ENCODE results near the gene ATP8A2. TPM values are rescaled to one million over a fixed set of nuclear protein-coding genes. Genes with fewer than 3 reads are reported as not detected.
"Not testable (repeated sequence)": the region's sequence is repeated elsewhere in the genome, so short reads cannot be mapped to it uniquely, and the experiment has no call there.

Gene ATP8A2
- total and polyA plus RNA-seq, 10 of the 15 experiments (the other 5 are each of a cell fraction or from before 2014, with no cell fraction given): 0.01 to 0.04 (median 0.04) TPM; not detected in 7

DNA sequence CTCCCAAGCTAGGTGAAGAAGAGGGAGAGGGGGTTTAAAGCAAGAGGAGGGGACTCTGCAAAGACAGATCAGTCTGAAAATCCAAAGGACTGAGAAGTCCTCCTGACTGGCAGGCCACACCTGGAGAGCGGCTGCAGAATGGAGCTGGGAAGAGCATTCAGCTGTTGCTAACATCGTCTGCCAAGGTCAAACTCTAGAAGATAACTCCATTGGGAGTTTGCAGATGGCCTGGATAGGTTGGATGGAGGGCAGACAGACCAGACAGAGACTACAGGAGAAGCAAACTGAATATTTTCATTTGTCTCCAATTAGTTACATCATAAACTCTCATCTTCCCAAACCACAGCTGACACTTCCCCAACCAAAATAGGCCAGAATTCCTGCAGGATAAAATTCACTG is 699.9 kb downstream of the ATP8A2 start (continued):
- TF ChIP-seq BCLAF1 (IDR thresholded peaks at IDR 0.05): no peak

DNA sequence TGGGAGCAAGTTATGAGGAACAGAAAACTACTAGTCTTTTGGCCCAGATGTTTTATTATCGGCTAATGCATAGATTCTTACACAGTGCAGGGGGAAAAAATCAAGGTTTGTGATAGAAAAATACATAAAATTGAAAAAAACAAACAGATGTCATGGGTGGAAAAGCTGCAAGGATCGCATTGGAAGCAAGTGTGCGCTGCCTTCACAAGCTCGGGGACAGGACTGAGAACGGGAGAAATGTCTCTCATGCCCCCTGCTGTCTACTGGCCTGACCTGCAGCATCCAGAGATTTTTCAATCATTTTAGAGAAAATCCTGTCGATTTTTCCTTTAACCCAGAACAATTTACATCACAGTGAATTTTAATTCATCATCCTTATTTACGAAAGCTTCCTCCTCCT is 700.6 kb downstream of the ATP8A2 start:
- RAD21 ChIA-PET (ENCODE audit: unreplicated experiment); H3K4me1 ChIP-seq (ENCODE audit: control insufficient read depth, insufficient read depth, low read length); H3K4me2 ChIP-seq (ENCODE audit: control insufficient read depth, insufficient read depth); H3K79me2 ChIP-seq (ENCODE audit: control insufficient read depth, insufficient read depth, low read length); H3K9ac ChIP-seq (ENCODE audit: control insufficient read depth, insufficient read depth, low read length); H3K27me3 ChIP-seq (replicated peaks in 1 of 2; ENCODE audit: control insufficient read depth in 2 of 2, insufficient read depth in 2 of 2, low read length in 1 of 2); H3K27ac ChIP-seq (ENCODE audit: control insufficient read depth, insufficient read depth); BruUV-seq (replicated peaks); H2AFZ ChIP-seq (ENCODE audit: control insufficient read depth, low read depth, low read length); H3K4me3 ChIP-seq; H3K36me3 ChIP-seq (ENCODE audit: control insufficient read depth in 2 of 2, insufficient read depth in 2 of 2, low read length in 1 of 2); intact Hi-C loops (cut with micrococcal nuclease; ENCODE audit: unreplicated experiment); H4K20me1 ChIP-seq (ENCODE audit: control insufficient read depth, insufficient read depth); in situ Hi-C loops (cut with MboI); POLR2A ChIA-PET; H3K9me3 ChIP-seq (replicated peaks; ENCODE audit: control insufficient read depth, insufficient read depth, low read length); DNase-seq (ENCODE audit: low read depth, low spot score): not testable (repeated sequence)
- peak; percentile 96 for FAIRE-seq
- 6% methylated on average over 5 of the region's 7 CpGs for WGBS (ENCODE audit: insufficient coverage, insufficient replicate concordance, low lambda C conversion rate, missing lambda C conversion rate)
- peak; percentile 79 for ATAC-seq
- CTCF ChIA-PET: interaction anchor here (1.4 kb wide), 1 partner anchor 495 kb away, joined by 3 read pairs; no protein-coding TSS in a partner anchor
- SMC1A ChIA-PET (ENCODE audit: uncharacterized antibody, unreplicated experiment): interaction anchor here (1.1 kb wide), 1 partner anchor 498 kb away, joined by 3 read pairs; no protein-coding TSS in a partner anchor

DNA sequence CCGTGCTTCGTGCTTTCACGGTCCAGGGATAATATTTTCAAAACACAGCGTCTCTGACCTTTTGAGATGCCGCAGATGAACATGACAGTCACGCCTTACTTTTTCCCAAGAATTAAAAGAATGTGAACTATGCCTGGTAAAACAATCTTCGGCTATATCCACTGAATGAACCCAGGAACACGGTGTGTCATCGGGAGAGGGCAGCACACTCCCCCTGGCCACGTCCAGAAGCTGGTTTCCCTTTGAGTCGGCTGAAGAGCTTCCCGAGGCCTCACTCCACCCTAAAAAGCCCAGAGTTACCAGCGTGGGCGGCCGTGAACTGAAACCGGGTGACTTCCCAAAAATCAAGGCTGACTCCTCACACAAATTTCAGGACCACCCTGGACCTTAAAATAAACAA is 702.9 kb downstream of the ATP8A2 start:
- FAIRE-seq (no peak), DNase-seq (ENCODE audit: low read depth, low spot score) (no peak), ATAC-seq (no peak)
- Histone ChIP-seq H4K20me1 (ENCODE audit: control insufficient read depth, insufficient read depth) (no peaks in the 10 kb centered on the region), H3K4me2 (ENCODE audit: control insufficient read depth, insufficient read depth) (no peak overlapping the region), H3K4me3 (no peak overlapping the region), H3K27me3 (replicated peaks in 1 of 2; ENCODE audit: control insufficient read depth in 2 of 2, insufficient read depth in 2 of 2, low read length in 1 of 2) (0 out of 4 replicates have a peak, but pooled peaks cover 0 to 2% of the 10 kb centered on the region in 2 experiments), H3K9me3 (replicated peaks; ENCODE audit: control insufficient read depth, insufficient read depth, low read length) (no peaks in the 10 kb centered on the region), H2AFZ (ENCODE audit: control insufficient read depth, low read depth, low read length) (no peak overlapping the region), H3K27ac (ENCODE audit: control insufficient read depth, insufficient read depth) (no peak overlapping the region), H3K36me3 (ENCODE audit: control insufficient read depth in 2 of 2, insufficient read depth in 2 of 2, low read length in 1 of 2) (no peaks in the 10 kb centered on the region), H3K9ac (ENCODE audit: control insufficient read depth, insufficient read depth, low read length) (no peak overlapping the region), H3K79me2 (ENCODE audit: control insufficient read depth, insufficient read depth, low read length) (no peaks in the 10 kb centered on the region), H3K4me1 (ENCODE audit: control insufficient read depth, insufficient read depth, low read length) (no peaks in the 10 kb centered on the region)
- intact Hi-C loops (cut with micrococcal nuclease; ENCODE audit: unreplicated experiment): no loop called here
- in situ Hi-C loops (cut with MboI): no loop called here
- POLR2A ChIA-PET: no interaction called here
- CTCF ChIA-PET: interaction anchor here (0.6 kb wide), 1 partner anchor 389 kb away, joined by 3 read pairs; no protein-coding TSS in a partner anchor
- BruUV-seq (replicated peaks): no TSS peak
- RAD21 ChIA-PET (ENCODE audit: unreplicated experiment): no interaction called here
- 32% methylated on average over 16 of the region's 16 CpGs for WGBS (ENCODE audit: insufficient coverage, insufficient replicate concordance, low lambda C conversion rate, missing lambda C conversion rate)
- SMC1A ChIA-PET (ENCODE audit: uncharacterized antibody, unreplicated experiment): interaction anchor here (1.4 kb wide), 1 partner anchor 503 kb away, joined by 3 read pairs; no protein-coding TSS in a partner anchor
- TF ChIP-seq BCLAF1 (IDR thresholded peaks at IDR 0.05) (no peak), IRF5 (IDR thresholded peaks at IDR 0.05; ENCODE audit: borderline replicate concordance) (no peak), ZBTB33 (IDR thresholded peaks at IDR 0.05) (no peak), EED (IDR thresholded peaks at IDR 0.05; ENCODE audit: low read depth) (no peak)

Measured in GM12878 (cell line).